SH-SY5Y (cell line): Measurements from ENCODE around the gene ITGB4.

ENCODE experiments used
- GATA2 ChIP-seq: IDR thresholded peaks from 2 replicates; pipeline ENCODE4 v1.6.1; 2011; ENCODE audit warnings: mild to moderate bottlenecking, low read depth, low read length
- GATA3 ChIP-seq: IDR thresholded peaks from 2 replicates; pipeline ENCODE4 v1.6.1; 2011; ENCODE audit warnings: low read depth, mild to moderate bottlenecking, low read length, moderate library complexity

DNA sequence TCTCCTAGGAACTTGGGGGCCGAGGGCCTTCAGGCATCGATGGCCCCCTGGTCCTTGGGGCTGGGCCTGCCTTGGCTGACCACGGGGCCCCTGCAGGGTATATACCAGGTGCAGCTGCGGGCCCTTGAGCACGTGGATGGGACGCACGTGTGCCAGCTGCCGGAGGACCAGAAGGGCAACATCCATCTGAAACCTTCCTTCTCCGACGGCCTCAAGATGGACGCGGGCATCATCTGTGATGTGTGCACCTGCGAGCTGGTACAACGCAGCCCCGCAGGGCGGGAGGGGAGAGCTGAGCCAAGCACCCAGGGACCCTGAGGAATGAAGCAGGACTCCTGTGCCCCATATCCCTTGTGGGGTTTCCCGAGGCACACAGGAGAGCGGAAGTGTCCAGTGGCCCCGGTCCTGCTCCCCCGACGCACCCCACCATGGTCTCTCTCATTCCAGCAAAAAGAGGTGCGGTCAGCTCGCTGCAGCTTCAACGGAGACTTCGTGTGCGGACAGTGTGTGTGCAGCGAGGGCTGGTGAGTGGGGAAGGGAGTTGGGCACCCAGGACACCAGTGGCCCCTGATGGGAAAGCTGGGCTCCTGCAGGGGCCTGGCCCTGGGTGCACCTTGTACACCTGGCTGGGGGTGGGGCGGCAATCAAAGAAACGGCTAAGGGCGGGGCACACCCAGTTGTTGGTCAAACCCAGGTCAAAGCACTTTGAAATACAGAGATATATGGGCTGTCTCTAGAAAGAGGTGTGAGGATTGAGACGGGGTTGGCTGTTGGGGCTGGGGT, 10.6 kb downstream of the ITGB4 start:
- no peak for TF ChIP-seq GATA3
- no peak for TF ChIP-seq GATA2
